Activated gamma-delta T cell treated with Interleukin-2 at 50 U/mL for 16 hours (primary cell): ENCODE measurements around the gene PLPPR1.
"Not testable (repeated sequence)": the region's sequence is repeated elsewhere in the genome, so short reads cannot be mapped to it uniquely, and the experiment has no call there.

Experiments used
- DNase-seq: peaks from one replicate; pipeline ENCODE4 v3.0.0-alpha.2; 2020

Gene PLPPR1

DNA sequence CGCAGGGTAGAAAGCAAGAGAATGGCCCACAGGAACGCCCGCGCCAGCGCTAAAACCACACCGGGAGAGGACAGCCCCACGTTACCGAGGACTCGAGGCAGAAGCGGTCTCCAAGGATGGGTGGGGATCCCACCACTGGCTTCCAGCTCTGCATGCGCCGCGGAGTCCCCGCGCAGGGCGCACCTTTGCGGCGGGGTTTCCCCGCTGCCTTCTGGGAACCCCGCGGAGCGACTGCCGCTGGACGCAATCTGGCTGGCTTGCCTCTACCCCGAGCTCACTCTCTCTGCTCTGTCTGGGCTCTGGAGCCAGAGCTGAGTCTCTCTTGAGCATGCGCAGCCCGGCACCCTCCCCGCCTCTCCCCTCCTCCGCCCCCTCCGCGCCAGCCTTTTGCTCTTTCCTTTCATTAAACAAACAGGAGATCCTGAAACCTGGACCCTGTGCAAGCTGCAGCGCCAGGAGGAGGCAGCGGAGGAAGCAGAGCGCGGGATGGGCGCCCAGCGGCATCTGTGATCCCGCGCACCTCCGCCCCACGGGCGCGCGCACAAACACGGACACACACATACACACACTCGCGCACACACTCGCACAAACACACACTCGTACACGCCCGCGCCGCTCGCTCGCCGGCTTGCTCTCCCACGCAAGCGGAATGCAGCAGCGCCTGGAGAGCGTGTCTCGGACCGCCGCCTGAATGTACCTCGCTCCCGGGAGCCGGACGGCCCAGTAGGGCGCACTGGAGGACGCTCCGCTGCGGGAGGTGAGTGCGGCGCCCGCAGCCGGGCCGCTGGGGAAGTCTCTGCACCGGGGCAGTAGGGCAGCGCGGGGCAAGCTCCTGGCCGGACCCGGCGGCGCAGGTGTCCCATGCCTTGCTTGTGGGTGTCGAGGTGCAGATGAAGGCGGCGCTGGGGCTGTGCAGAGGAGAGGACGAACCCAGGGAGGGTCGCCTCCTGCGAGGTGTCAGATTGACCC, at the start of gene PLPPR1:
PLPPR1 (plus strand) TSS at position 382 of the 969 bp plus-strand sequence.
- no peak for DNase-seq

DNA sequence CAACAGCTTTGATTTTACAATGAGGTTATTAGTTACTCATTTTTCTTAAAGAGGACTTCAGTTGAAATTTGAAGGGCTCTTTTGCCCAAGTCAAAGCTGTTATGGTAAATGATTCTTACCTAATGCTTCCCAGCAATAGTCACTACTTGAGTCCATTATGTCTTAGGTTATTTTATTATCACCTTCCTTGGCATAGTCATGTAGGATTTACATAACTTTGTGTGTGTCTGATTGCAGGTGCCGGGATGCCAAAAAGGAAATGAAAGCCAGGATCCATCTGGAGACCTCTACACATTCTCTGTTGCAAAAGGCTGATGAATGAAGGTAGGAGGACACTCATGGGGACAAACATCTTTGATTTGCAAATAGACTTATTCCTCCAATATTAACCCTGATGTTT, 38.8 kb upstream of the PLPPR1 start:
- no peak for DNase-seq

DNA sequence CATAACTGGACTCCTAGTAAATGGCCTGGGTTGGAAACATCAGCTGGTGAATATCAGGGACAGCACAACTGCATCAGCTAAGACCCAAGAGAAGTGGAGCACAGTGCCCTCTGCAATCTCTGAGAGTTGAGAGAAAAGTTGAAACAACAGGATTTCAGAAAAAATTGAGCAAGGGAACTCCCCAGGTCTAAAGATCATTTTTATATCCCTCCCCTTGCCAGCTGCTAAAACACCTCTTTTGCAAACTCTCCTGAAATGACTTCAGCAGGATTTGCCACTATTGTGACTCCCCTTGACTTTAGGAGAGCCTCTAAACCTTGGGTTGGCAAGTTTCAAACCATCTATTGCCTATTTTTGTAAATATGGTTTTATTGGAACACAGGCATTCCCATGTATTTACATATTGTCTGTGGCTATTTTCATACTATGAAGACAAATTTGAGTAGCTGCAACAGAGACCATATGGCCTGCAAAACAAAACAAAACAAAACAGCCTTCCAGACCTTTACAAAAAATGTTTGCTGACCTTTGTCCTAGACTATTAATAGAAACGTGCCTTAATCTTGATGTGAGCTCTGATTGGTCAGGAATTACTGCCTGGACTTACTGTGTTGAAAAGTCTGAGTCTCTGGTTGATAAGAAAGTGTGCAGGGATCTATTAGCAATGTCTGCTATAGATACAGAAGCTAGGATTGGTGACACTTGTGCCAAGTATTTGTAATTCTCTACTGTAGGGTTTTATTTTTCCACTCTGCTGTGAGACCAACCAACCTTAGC, 37.7 kb upstream of the PLPPR1 start:
- no peak for DNase-seq

DNA sequence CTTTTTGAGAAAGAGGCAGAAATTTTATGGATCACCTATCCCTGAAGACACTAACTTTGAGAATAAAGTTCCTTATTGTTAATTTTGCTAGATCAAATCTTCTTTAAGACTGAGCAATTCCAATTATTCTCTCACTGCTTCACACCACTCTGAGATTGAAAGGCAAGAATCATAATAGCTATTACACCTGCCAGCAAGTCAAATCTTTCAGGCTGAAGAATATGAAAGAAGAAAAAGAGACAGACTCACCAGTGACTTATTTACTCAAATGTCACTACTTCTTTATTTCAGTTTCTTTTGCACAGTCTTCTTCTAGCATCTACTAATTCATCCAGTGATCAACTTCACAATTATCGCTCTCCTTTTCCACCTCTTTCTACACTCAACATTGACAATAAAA, 35.9 kb upstream of the PLPPR1 start:
- DNase-seq: no peak

DNA sequence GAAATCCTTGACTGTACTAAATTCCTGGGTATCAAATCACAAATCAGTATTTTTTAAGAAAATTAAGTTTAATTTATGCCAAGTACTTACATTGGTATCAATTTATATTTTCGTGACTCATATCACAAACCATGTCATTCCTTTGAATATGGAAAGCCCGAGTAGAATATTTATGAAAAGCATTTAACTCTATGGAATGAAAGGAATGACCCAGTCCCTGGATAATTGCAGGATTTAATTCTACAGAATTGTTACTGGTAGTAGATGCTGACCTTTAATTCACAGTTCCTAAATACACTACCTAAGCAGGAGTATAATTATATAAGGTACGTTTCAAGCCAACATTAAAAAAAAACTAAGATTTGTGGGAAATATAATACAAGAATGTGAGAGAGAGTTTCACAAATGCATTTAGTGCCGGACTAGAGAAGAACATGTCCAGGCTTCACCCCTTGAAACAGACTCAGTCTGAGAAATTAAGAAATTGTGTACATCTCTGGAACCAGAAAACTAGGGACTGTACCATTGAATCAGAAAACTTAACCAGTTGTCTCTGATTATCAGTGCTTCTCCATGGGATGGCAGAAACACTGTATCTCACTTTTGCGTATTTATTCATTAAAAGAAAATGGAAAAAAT, 28.5 kb upstream of the PLPPR1 start:
- DNase-seq: no peak

DNA sequence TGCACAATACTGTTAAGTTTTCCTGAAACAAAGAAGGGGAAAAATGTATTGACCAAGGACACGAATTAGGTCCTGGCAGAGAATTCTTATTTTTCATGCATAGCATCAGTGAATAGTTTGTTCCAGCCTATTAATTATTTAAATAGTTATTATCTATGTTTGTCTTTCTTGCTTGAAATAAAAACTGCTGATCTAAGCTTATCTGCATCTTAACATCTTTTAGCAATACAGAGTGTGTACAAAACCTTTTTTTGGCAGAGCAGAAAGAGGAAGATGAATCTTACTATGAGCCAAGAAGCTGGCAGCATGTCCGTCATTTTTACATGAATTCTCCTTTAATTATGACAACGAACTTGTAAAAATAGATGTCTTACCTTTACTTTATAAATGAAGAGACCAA, 23.3 kb upstream of the PLPPR1 start:
- no peak for DNase-seq

DNA sequence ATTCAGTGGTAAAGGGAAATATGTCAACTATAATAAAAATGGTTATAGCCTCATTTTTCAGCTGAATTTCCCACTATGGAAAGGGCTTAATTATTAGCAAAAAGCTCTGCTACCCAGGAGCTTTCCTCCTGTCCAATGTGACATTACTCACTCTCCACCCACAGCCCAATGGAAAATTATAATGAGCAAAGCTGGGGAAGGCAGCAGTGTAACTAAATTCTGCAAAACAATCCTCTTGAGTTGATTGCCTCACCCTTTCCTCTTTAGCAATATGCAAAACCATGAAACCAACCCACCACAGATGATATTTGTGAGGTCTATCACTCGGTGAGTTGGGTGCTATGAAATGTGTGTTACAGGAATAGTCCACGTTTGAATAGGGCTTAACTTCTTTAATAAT, 14.0 kb upstream of the PLPPR1 start:
- DNase-seq: no peak

DNA sequence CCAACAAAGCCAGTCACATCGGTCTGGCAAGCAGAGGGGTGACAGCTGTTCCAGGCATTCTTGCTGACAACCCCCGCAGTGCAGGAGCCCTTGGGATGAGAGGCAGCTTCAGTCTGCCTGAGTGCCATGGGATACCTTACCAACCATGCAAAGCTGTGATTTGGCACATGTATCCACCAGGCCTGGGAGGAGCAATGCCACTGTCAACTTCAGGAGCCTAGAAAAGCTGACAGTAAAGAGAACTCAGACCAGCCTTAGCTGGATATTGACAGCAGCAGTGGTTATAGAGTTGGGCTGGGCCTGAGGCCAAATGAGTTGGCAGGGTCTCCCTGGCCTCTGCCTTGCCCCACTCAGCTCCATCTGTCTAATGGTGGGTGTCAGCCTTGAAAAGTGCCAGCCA, 10.1 kb upstream of the PLPPR1 start:
- no peak for DNase-seq

DNA sequence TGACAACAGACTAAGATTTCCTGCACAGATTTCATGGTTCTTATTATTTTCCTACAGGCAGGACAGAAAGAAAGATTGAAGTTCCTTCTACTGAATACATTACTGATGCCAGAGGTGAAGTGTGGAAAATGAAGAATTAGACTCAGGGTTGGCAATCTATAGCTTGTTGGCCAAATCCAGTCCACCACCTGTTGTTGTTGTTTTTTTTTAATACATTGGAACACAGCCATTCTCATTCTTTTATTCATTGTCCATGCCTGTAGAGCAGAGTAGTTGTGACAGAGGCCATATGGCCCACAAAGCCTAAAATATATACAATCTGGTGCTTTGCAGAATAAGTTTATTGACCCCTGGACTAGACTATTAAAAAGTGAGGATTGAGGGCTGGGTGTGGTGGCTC, 5.8 kb upstream of the PLPPR1 start:
- DNase-seq: no peak

DNA sequence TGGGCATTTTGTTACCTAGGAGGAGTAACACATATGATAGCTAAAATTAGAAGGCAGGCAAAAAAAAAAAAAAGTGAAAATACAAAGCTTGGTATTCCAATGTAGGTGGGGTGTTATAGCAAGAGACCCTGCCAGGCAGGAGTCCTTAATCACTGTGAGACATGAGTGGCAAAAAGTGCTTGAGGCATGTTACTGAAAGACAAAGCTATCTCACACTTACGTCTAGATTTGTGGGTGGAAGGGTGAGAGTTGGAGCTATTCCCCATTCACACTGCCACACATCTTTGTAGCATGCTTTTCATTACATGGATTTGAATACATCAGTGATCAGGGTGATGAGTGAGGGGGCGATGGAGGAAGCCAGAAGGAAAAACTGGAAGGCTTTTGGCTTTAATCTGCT, 2.6 kb upstream of the PLPPR1 start:
- DNase-seq: no peak

DNA sequence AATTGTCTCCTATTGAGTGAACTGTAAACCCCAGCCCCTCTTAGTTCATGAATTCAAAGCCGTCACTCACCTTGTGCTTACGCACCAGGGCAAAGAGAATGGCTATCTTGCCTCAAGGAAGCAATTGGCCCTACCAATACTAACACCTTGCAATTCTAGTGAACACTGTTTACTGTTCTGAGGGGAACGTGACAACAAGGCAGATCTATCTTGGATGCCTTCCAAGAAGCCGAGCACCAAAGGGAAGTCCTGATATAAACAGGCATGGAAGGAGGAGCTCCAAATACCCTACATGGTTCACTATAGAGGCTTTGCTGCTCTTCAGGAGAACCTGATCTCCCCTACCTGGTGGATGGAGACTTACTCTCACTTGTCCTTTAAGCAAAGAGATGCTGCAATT, 1.7 kb upstream of the PLPPR1 start:
- no peak for DNase-seq

DNA sequence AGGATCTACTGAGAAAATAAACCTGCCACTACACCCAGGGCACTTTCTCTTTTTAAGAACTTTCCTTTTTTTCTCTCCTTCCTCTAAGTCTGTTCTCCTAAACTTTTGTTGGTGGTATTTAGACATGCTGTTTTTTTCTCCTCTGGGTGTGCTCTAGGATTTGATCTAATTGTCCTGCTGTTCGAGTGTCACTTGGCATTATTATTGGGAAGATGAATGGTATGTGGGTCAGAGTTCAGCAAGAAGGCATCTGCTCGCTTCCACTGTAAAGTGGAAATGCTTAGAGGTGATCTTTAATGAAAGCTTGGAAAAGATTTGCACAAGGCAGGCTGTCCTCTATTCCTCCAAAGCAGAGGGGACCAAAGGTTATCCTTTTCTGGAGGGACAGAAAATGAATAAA, 1.3 kb upstream of the PLPPR1 start:
- no peak for DNase-seq

DNA sequence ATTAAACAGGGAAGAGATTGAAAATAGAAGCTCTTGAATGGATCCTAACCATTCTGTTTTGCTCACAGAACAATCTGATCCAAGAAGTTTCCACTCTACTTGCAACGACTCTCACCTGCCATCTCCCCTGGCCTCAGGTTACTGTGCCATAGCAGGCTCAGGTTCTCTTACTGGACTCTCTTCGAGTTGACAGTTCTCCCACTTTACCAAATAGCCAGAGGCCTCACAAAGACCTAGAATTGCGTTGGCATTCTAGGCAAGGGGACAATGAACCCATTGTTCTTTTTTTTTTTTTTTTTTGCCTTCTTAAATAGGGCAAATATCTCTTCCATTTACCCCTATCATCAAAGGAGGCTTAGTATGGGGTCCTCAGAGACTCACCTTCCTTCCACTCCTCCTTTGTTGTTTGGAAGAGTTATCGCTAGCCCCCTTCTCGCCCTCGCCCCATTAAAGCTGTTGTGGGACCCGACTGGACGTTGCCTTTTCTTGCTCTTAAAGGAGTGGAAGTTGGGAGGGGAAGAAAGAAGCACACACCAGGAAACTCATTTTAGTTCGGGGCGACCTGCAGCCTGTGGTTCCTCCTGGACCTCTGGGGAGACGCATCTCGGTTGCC, 688 bp upstream of the PLPPR1 start:
- DNase-seq: no peak

DNA sequence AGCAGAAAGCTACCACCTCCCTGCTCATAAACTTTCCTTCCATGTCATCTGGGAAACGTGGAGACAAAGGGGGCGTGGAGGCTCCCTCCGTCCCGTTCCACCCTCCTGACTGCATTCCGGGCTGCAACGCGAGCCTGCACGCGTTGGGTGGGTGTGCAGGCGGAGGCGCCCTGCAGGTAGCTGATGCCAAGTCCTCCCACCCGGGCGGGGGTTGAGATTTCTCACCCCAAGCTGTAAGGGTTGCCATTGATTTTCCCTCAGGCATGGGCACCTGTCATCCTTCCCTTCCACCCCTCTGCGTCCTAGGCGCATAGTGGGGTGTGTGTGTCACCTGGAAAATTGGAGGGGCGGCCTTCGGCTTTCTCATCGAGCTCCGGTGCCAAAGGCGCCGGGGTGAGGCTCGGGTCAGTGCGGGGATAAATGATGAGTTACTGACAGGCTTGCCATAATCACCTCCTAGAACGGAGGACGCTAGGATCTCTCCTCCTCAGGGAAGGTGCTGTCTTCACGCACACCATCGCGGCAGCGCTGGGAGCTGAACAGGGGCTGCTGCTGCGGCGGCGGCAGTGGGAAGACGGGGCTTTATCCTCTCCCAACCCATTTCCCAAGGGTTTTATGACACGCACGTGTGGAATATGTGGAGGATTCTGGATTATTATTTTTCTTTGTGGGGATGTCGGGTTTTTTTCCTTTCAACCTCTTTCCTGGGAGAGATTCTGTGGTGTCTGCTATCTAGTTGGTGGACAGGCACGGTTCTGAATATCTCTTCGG, 973 bp downstream of the PLPPR1 start:
- DNase-seq: no peak

DNA sequence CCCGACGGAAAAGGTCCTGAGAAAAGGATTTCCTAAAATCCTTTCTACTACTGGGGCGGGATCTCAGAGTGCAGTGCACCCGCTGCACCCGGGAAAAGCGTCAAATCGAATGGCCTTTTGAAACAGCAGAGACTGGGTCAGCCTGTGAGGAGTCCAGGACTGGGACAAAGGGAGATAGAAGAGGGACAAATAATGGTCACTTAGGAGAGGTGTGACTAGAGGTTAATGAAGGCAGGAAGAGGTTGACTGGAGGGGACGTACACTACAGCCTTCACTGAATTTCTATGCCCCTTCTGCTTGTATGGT, 1.5 kb downstream of the PLPPR1 start:
- no peak for DNase-seq

DNA sequence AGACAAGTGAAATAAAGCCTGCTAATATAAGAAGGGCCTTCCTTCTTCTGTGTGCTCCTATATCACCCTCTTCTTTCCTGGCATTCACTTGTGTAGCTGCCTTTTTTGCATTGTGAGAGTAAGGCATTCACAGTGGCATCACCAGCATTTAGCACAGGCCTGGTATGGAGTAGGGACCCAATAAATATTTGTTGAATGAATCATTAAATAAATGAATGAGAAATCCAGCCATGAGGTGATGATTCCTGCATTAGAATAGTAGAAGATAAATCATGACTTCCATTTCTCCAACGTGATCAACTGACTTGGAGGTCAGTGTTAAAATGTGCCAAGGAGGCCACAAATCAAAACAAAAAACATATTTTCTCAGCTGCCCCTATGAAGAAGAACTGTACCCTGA, 3.9 kb downstream of the PLPPR1 start:
- DNase-seq: no peak

DNA sequence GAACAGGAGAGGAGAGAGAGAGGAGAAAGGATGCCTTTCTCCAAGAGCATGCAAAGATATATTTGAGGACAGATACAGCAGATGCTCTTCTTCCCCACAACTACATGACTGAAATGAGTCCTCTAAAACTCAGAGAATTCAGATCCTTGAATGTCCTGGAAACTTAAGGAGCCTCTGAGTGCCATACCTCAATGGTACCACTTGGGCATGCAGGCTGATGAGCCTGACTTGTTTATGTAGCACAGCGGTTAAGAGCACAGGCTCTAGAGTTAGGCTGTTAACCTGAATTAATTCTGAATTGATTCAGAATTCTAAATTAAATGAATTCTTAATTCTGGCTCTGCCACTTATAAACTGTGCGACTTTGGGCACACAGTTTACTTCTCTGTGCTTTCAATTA, 5.7 kb downstream of the PLPPR1 start:
- no peak for DNase-seq

DNA sequence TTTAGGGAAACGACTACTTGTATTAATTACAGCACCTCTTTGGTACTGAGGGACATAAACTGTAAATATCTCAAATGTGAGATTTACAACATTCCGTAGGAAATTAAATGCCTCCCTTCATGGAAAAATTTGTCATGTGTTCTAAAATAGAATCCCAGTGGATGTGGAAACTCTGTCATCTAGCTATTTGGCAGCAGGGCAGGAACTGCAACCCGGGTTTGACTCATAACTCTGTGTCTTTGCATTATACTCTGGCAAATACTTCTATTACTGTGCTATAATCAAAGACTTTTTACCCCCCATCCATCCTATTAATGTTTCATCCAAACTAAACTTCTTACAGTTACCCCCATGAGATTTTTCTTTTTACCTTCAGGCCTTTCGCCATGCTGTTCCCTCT, 6.6 kb downstream of the PLPPR1 start:
- no peak for DNase-seq

DNA sequence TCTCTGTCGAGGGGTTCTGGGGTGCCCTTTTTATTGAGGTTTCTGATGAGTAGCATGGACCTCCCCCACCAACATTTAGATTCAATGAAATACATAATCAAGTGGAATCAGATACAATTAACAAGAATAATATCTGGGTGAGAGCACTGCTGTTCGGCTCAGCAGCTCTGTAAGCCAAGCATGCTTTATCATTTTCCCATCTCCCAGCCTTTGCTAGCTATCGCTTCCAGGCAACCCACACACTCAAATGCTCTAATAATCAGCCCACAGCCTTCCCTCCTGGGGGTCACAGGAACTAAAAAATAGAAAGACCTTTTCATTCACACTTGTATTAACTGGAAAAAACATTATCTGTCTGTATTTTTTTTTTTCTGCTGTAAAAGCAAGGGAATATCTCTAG, 8.9 kb downstream of the PLPPR1 start:
- DNase-seq: no peak

DNA sequence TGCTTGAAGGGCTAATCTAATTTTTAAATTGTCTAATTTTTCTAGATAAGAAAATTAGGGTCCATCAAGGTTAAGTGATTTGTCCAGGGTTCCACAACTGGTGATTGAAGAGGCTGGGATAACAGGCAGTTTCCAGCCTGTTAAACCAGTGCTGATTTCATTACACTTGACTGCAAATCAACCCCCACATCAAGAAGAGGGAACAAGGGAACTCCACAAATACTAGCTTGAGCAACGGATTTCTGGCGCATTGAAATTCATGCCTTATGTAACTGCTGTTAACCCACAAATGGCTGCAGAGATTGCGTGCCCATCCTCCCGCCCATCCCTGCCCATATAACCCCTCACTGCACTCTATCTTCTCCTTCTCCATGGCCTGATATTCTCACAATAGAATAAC, 10.0 kb downstream of the PLPPR1 start:
- no peak for DNase-seq

DNA sequence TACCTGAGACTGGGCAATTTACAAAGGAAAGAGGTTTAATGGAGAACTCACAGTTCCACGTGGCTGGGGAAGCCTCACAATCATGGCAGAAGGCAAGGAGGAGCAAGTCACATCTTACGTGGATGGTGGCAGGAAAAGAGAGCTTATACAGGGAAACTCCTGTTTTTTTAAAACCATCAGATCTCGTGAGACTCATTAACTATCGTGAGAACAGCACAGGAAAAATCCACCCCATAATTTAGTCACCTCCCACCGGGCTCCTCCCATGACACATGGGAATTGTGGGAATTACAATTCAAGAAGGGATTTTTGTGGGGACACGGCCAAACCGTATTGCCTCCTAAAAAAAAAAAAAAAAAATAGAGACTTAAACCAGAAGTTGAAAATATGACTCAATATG, 11.1 kb downstream of the PLPPR1 start:
- DNase-seq: not testable (repeated sequence)

DNA sequence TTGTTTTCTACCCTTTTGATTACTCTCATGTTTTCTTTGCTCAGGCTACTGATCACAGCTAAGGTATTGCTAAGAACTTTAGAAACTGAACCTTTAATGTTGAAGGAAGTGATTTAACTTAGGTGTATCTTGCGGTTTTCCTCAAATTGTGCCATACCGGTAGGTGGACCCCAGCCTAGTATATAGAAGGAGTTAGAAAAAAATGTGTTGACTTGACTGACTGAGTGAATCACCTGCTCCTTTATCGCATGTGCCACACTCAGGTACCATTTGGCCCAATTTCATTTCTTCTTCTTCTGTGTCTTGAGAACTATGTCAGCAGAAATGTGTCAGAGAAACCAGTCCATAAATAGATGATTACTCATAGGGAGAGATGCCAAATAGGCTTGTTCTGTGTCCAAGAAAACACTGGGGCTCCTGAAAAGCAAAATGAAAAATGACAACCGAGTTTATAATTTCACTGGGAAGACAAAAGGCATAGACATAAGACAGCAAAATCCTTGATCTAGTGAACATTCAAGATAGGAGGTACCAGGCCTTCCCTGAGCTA, 19.4 kb downstream of the PLPPR1 start:
- DNase-seq: no peak
